Islet of Langerhans (tissue), 1 donor: ENCODE results near the gene COLEC11.
"Not testable (repeated sequence)": the region's sequence is repeated elsewhere in the genome, so short reads cannot be mapped to it uniquely, and the experiment has no call there.

Source experiments
- FAIRE-seq: peaks from one replicate; lab custom pipeline; 2011; peaks lifted over from hg19 to GRCh38; lab: Jason Lieb, UNC

COLEC11 gene

DNA sequence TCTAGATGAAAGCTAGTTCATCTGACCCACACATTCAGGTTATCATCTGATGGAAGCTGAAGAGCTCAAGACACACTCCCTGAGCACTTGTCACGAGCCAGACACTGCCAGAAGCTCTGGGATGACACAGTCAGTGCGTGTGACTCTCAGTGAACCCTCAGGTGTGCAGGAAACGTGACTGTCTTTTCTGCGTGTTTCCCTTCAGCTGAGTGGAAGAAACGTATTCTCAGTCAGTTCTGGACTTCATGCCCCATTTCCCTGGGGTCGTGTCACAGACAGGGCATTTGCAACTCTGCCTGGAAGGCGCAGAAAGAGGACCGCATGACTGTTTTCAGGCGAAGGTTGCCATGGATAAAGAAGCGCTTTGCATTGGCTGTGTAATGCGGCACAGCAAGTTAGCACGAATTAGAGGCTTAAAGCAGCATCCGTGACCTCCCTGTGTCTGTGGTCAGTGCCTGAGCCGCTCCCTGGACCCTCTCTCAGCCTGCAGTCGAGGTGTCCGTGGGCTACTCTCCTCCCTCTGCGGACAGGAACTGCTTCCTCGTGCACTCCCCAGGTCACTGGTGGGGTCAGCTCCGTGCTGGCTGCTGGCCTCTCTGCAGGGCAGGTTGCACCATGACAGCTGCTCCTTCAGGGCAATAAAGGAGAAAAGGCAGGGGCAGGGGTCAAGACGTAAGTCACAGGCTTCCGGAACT is 59.8 kb downstream of the COLEC11 start:
- FAIRE-seq: no peak

DNA sequence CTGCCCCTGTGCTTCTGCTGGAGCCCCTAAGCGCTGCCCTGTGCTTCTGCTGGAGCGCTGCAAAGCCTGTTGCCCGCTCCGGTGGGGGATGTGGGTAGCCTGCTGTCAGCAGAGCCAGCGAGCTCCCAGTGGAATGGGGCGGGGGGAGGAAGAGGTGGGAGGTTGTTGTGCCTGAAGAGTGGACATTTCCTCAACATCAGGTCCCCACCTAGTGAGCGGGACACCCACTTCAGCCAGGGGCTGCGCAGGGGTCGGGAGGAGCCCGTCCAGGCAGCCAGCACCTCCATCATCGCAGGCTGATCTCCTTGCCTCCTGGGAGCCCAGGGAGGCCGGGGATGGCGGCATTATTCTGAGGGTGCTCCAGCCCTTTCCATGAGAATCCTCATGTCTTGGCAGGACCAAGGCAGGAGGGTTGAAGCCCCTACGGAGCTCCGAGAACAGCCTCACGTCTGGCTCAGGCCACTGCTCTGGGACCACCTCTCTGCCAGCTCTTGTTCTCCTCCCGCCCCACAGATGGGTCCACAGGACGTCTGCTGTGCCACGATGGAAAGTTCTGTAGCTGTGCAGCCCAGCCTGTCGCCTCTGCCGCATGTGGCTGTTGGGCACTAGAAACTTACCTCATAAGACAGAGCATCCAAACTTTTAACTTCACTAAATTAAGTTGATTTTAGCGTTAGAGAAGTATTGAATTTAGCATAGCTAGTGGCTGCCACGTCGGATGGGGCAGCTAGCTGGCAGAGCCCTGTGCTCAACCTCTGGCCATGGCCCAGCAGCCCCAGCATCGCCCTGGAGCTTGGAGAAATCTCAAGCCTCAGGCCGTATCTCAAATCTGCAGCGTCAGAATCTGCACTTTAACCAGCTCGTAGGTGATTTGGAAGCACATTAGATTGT is 61.2 kb downstream of the COLEC11 start:
- no peak for FAIRE-seq

DNA sequence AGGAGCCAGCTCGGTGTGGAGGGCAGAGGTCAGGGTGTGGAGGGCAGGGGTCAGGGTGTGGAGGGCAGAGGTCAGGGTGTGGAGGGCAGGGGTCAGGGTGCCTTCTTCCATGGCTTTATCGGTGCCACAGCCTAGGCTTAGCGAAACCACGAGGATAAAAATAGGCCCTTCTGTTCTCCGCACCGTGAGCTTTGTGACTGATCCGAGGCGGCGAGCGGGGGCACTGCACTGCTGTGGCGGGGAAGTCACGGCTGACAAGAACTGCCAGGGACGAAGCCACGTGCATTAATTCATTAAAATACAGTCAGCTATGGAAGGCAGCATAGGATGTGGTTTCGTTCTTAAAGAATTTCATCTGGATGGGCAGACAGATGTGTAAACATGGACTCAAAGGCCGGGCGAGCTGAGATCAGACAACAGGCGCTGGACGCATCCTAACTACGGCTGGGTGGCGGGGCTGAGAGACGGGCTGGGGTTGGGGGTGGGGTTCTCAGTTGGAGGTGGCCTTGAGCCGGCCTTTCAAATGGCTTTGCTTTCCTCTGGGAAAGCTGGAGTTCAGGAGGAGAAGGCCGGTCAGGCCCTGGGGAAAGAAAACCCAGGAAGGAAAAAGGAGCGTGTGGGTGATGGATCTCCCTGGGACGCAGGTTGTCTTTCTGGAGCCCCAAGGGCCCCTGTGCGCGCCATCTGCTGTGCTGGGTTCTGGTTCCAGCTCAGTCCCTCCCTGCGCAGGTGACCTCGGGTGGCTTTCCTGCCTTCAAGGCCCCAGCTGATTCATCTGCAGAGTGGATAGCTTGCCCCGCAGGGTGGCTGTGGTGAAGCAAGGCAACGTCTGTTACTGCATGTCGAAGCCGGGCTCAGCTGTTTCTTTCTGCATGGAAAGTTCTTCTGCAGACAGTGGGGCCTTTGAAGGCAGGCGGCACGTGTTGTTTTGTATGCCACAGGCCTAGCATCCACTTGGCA is 62.1 kb downstream of the COLEC11 start:
- no peak for FAIRE-seq

DNA sequence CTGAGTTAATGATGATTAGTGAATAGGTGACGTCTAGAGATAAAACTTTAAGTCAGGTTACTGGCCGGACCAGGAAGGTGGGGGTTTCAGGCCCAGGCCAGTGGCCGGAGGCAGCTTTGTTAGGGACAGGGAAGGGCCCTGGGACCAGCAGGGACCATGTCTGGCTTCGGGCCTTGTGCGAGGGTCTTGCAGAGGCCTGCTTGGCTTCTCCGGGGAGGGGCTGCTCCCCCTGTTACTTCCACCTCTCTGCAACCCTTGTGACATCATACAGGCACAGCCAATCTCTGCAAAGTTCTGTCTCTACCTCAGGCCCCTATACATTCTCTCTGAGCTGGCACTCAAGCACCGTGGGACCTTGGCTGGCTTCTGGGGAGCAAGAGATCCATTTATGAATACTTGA is 63.0 kb downstream of the COLEC11 start, which contains the start of gene ALLC:
ALLC (plus strand) TSS at position 320 of the 400 bp plus-strand sequence. CDS start 12,958 bp downstream, outside the sequence.
- no peak for FAIRE-seq

DNA sequence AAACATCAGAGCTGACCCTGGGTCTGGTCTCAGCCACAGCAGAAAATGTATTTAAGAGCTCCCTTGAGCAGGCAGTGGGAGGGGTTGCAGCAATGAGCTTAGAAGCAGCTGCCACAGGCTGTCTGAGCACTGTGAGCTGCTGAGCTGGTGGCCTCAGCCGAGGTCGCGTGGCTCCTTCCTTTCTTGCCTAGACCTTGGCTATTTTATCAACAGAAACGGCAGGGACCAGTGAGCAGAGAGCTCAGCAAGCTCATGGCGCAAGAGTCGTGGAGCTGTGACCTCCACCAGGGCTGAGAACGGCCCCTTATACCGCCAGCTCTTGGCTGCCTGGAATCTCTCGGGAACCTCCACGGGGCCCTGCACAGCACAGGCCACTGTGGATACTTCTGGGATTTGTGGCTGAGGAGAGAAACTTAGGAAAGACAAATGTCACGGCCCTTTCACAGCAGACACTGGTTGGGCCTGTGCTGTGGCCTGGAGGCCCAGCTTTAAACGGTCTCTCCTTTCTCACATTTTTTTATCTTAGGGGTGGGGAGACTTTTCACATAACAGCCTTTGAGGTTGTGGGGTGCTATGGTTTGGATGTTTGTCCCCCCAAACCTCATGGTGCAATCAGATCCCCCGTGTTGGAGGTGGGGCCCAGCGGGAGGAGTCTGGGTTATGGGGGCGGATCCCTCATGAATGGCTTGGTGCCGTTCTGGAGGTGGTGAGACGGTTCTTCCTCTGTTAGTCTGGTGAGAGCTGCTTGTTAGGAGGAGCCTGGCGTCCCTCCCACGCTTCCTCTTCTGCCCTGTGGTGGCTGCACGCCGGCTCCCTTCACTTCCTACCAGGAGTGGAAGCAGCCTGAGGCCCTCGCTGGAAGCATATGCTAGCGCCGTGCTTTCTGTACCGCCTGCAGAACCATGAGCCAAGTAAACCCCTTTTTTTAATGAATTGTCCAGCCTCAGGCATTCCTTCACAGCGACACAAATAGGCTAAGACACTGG is 64.8 kb downstream of the COLEC11 start:
- FAIRE-seq: no peak

DNA sequence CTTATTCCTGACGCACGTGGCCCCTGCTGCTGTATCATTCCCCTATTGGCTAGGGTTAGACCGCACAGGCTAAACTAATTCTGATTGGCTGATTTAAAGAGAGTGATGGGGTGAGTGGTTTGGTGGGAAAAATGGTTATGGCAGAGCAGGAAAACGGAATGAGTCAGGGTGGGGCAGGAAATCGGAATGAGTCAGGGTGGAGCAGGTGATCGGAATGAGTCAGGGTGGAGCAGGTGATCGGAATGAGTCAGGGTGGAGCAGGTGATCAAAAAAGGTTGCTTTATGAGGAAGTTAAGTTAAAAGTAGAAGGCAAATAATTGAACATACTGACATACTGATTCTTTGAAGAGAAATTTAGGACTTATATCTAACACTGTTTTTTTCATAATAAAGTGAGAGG is 65.7 kb downstream of the COLEC11 start:
- not testable (repeated sequence) for FAIRE-seq

DNA sequence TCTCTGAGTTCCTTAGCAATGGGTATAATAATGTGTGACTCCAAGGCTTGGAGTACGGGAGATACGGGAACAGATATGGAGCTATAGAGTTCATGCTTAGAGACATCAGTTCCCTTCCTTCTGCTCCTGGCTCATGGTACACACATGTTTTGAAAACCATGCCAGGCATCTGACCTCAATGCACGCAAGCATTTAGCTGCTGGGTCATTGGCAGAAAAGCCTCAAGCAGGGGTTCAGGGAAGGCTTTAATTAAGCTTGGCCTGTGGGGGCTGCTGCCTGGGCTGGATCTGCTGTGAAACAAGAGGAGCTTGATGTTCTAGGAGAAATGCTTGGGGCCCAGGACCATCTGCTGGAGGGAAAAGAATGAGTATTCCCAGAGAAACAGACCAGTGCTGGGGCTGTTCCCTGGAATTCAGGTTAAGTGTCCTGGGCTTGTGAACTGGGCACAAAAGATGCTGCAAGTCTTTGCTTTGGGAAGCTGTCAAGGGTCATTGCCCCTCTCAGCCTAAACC is 66.3 kb downstream of the COLEC11 start:
- FAIRE-seq: no peak

DNA sequence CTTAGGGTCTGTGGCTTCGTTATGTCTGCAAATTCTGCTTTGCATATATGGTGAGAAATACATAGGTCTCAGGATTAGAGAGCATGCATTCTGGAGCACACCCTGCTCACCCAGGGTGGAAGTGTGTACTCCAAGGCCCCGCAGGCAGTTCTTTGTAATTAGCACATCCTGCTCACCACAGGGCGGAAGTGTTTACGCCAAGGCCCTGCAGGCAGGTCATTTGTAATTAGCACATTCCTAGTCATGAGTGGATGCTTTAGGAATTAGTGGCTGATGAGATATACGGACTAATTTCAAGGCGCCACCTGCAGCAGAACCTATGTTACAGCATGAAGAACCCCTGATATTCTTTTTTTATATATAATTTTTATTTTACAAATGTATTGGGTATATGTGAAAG is 67.3 kb downstream of the COLEC11 start:
- no peak for FAIRE-seq

DNA sequence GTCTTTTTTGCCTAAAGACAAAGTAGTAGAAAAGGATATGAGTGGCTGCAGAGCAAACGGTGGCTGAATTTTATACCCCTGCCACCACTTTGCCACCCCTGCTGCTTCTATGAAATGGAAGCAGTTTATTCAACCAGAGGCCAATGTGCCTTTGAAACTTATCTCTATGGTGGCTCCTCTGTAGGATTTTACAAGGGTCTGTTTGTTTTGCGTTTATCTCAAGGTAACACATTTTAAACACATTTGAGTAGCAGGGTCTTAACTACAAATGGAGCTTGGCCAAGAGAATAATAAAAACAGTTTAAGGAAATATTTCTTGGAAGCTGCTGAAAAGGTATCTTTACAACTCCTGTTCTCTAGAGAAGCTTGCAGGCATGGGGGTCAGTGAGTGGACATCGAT is 69.2 kb downstream of the COLEC11 start:
- no peak for FAIRE-seq

DNA sequence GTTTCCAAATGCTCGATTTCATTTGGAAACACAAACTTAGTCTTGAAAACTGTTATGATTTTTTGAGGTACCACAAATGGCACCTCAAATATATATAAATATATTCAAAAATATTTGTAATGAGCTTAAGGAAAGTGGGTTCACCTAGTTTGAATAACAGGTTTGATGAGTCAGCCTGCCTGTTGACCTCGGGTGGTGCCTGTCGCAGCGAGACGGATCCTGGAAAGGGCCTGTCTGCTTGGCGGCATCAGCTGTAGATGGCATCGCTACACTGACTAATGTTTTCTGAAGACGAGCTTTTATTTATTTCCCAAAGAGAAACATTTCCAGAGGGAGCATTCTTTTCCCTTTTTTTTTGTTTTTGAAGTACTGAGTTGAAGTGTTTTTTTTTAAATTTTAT is 70.0 kb downstream of the COLEC11 start:
- FAIRE-seq: no peak

DNA sequence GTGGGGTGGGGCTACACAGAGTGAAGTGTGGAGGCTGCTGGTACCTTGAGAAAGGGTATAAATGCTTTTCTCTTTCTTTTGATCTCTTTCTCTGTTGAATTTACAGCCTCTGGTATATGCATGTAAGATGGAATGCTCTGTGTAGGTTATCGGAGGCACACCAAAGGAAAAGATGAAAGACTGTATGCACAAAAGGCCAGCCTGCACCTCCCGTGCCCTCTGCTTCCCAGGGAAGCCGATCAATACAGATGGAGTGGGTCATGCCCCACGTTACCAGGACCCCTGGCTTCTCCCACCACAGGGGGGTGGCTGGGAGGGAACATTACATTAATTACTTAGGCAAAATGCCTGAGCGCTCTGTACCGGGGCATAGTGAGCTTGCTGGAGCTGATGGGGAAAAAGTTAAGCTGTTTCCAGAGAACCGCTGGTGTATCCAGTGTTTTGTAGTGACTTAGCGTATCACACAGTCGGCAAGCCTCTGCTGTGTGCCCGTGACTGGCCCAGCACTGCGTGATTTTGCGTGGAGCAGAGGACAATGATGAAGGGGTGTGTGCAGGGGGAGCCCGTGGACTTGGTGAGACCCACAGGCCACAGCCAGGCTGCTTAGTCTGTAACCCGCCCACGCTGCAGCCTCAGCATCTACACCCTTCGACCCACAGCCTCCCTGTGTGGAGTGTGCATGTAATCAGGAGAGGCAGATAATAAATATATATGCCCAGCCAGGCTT is 71.1 kb downstream of the COLEC11 start:
- no peak for FAIRE-seq

DNA sequence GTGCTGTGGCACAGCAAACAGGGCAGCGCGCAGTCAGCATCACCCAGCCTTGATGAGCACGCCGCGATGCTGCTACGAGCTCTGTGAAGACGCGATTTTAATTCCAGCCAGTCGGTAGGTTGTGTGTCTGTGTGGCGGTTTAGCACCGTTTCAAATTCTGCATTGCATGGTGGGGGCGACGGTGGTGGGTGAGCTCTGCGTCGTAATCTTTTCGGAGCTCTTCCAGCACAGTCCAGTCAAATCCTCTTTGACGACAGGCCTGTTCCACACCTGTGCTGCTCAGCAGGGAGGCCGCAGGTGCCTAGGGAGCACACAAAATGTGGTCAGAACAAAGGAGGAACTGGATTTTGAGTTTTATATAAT is 71.7 kb downstream of the COLEC11 start:
- FAIRE-seq: no peak

DNA sequence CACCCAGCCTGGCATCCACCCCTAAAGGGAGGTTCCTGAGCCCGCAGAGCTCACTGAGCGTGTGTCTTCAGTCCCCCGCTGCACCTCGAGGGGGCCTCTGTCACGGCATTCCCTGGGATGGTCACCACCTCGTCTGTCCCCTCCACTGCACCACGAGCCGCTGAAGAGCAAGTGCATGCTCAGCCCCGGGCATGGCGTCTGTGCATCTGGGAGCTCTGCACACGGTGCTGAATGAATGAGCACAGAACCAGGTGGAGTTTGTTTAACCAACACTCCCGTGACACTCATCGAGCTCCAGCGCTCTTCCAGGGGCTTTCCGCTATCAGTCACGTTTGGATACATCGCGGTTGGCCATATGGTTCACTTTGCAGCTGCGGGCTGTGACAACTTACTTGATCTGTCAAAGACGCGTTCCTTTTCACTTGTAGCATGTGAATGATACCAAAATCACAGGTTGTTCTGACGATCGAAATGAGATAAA is 72.3 kb downstream of the COLEC11 start:
- FAIRE-seq: no peak

DNA sequence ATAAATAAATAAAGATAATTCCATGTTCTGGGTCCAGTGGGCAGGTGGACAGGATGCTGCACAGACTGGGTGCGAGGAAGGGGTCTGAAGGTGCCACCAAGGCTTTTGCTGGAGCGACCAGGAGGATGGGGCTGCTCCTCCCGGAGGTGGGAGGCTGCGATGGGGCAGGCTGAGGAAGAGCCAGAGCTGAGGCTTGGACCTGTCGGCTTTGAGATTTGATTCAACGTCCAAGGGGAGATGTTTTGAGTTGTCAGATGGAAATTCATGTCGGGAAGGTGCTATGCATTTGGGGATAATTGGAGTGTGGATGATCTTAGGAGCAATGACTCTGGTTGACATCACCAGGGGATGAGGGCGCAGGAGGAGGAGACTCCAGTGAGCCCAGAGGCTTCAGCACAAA is 74.7 kb downstream of the COLEC11 start:
- FAIRE-seq: no peak

DNA sequence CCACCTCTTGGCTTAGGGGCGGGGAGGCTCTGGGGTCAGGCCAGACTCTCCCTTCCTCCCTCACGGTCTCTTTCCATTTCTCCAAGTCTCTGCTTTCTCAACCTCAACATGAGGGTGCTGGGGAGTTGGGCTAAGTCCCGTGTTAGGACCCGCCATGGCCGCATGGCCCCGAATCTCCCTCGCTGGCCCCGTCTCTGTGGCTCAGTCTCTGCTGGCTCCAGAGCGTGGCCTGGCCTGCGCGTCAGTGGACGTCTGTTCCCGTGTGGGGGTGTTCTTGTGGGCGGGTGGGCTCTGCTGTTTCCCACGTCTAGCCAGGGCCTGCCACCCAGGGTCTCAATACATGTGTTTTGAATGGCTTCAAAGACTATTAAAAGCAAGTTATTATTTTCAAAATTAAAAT is 75.5 kb downstream of the COLEC11 start:
- FAIRE-seq: no peak

DNA sequence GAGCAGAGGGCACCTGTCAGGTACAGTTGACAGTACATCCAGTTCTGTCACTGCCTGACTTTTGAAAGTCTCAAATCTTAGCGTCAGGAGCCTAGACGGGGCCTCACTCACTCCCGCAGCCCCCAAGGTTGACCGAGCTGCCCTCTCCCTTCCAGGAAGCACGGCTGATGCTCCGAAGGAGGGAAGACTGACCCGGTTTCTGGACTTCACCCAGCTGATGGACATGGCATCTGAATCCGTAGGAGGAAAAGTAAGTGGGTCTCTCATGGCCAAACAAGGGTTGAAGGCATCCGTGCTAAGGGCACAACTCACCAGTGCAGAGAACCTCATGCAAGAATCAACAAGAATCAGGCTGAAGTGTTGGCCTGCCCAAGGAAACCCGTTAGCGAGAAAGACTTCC is 76.0 kb downstream of the COLEC11 start:
- no peak for FAIRE-seq

DNA sequence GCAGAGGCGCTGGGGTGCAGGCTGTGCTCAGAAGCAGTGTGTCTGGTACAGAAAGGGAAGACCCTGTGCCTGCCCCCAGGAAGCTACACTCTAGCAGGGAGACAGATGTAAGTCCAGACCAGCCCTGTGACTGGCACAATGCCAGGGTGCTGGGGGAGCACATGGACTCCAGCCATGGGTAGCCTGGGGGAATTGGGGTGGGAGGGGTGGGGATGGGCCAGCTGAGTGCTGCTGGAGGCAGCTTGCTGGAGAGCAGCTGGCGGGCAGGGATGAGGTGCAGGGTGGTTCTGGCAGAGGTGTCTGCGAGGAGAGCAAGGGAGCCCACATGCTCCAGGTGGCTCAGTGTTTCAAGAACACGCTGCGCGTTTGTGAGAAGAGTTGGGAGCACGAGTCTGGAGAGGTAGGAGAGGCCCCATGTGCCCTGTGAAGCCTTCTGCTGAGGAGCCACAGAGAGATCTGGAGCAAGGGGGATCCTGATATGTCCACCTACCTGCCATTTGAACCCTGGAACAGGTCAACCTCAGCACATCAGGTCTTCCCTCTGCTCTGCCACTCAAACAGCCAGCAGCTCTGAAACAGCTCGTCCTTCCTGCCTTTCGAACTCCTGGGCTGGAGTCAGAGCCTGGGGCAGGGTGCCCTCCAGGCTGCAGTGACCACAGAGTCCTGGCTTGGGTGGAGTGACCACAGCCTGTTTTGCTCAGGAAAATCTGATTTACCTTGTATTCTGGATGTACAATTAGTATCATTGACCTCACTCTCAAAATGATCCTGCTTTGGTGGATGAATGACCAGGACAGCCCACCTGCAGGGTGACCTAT is 78.2 kb downstream of the COLEC11 start:
- no peak for FAIRE-seq

DNA sequence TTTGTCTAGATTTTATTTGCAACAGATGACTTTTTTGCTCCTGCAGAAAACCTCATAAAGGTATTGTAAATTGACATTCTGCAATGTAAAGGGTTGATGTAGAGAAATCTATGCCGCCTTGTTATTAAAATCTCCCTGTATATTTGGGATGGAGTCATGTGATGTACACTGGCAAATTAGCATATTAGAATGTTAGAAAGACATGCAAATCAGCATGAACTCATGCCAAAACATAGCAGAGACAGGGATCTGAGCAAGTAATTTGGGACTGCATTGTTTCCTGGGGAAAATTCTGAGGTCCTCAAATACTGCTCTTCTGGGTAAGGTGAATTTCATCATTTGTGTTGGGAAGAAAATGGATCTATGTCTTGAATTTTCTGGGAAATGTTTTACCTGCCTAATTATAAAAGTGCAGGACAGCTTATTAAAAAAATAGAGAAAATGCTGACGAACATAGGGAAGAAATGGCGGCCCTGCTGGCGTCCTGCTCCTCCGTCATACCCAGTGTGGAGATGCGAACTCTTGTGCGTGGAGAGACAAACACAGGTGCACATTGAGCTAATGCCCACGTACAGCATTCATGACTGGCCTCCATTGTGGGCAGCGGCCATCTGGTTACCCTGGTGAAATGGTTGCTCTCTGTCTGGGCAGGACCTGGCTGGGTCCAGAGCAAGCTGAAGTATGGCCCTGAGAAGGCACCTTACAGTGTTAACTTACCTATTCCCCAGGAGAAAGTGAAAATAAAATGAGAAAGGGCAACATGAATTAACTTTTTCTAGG is 79.3 kb downstream of the COLEC11 start:
- no peak for FAIRE-seq
